B cell (primary cell): ENCODE results near the gene TMEM107.

Experiments
- EZH2 ChIP-seq: IDR thresholded peaks from 2 replicates; pipeline ENCODE4 v1.6.1; 2012; ENCODE audit warnings: borderline replicate concordance, low read depth, mild to moderate bottlenecking, moderate library complexity, low read length; ENCODE audit not compliant: insufficient read depth, poor library complexity, severe bottlenecking
- TF ChIP-seq, protein P1 (sequence below): fragments of 200-600 bp; IDR thresholded peaks from one replicate; pipeline ENCODE4 v1.8.0; 2022; ENCODE audit warnings: antibody characterized with exemption, mild to moderate bottlenecking

DNA sequence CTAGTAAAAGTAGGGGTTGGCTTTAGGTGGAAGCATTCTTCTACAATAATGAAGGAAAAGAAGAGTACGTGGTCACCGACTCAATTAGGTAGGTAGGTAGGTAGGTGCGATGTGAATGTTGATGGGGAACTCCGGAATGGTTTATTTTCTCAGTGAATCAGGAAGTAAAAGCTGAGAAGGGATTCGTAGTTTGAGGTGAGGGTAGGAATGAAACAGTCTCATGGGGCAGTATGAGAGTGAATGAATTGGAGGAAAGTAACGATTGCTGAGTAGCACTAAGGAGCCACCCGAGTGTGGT is 37.9 kb downstream of the TMEM107 start:
- TF ChIP-seq, protein P1, sequence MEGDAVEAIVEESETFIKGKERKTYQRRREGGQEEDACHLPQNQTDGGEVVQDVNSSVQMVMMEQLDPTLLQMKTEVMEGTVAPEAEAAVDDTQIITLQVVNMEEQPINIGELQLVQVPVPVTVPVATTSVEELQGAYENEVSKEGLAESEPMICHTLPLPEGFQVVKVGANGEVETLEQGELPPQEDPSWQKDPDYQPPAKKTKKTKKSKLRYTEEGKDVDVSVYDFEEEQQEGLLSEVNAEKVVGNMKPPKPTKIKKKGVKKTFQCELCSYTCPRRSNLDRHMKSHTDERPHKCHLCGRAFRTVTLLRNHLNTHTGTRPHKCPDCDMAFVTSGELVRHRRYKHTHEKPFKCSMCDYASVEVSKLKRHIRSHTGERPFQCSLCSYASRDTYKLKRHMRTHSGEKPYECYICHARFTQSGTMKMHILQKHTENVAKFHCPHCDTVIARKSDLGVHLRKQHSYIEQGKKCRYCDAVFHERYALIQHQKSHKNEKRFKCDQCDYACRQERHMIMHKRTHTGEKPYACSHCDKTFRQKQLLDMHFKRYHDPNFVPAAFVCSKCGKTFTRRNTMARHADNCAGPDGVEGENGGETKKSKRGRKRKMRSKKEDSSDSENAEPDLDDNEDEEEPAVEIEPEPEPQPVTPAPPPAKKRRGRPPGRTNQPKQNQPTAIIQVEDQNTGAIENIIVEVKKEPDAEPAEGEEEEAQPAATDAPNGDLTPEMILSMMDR = no peak
- TF ChIP-seq EZH2 = no peak
